CD14-positive monocyte (primary cell): ENCODE data around the gene UAP1. TPM values are rescaled to one million over a fixed set of nuclear protein-coding genes. Genes with fewer than 3 reads are reported as not detected.
A peak's percentile ranks its signal among the peaks of the same experiment; 100 is the strongest.
"Not testable (repeated sequence)": the region's sequence is repeated elsewhere in the genome, so short reads cannot be mapped to it uniquely, and the experiment has no call there.

Experiments
- DNase-seq, 3 donors: peaks; one replicate each; pipeline ENCODE4 v3.0.0-alpha.2; 2011 to 2022
- H2AFZ ChIP-seq: 2 replicates; pipeline ENCODE4 v1.6.0; 2012; ENCODE audit warnings: mild to moderate bottlenecking, low read depth, low read length, inconsistent platforms; ENCODE audit not compliant: insufficient read depth, poor library complexity, severe bottlenecking
- H3K27ac ChIP-seq, 2 donors: 1 replicate in 1 of 2; 2 replicates in 1 of 2; pipeline ENCODE4 v1.5.1; 2012 to 2013; ENCODE audit warnings: low read length in 2 of 2, control low read depth in 1 of 2, inconsistent platforms in 1 of 2, low read depth in 1 of 2, mild to moderate bottlenecking in 1 of 2
- H3K27me3 ChIP-seq, 2 donors: one replicate each; pipeline versions ENCODE4 v1.6.0 to v1.6.1; 2011 to 2013; ENCODE audit warnings: low read length in 2 of 2; ENCODE audit not compliant: control insufficient read depth in 2 of 2, insufficient read depth in 2 of 2
- H3K36me3 ChIP-seq, 2 donors: replicated peaks in 1 of 2; 1 replicate in 1 of 2; 2 replicates in 1 of 2; pipeline versions ENCODE4 v1.5.1 to v1.6.1; 2012 to 2013; ENCODE audit warnings: low read length in 2 of 2, control low read depth in 1 of 2, inconsistent platforms in 1 of 2, mild to moderate bottlenecking in 1 of 2; ENCODE audit not compliant: insufficient read depth in 2 of 2, control insufficient read depth in 1 of 2
- H3K4me1 ChIP-seq, 2 donors: 1 replicate in 1 of 2; 2 replicates in 1 of 2; pipeline versions ENCODE4 v1.5.1 to v1.6.1; 2012 to 2013; ENCODE audit warnings: low read length in 2 of 2, control low read depth in 1 of 2, inconsistent platforms in 1 of 2, mild to moderate bottlenecking in 1 of 2, moderate library complexity in 1 of 2; ENCODE audit not compliant: insufficient read depth in 2 of 2, control insufficient read depth in 1 of 2
- H3K4me2 ChIP-seq: replicated peaks from 2 replicates; pipeline ENCODE3; 2012; ENCODE audit warnings: low read length, moderate library complexity, mild to moderate bottlenecking; ENCODE audit not compliant: poor library complexity, severe bottlenecking; ENCODE audit errors: extremely low read depth
- H3K4me3 ChIP-seq, 3 experiments: fragments of 200-600 bp in 1 of 3; sonication (generic) in 1 of 3; replicated peaks in 1 of 3; 1 replicate in 2 of 3; 2 replicates in 1 of 3; pipeline ENCODE4 v1.5.1; 2011 to 2013; ENCODE audit warnings: low read length in 3 of 3, mild to moderate bottlenecking in 3 of 3, control low read depth in 2 of 3, low read depth in 2 of 3, inconsistent platforms in 1 of 3, moderate library complexity in 1 of 3
- H3K79me2 ChIP-seq: 2 replicates; pipeline ENCODE4 v1.6.0; 2012; ENCODE audit warnings: mild to moderate bottlenecking, control low read depth, inconsistent platforms, low read length, moderate library complexity; ENCODE audit not compliant: insufficient read depth
- H3K9ac ChIP-seq: 2 replicates; pipeline ENCODE4 v1.6.0; 2017; ENCODE audit warnings: low read length, mild to moderate bottlenecking; ENCODE audit not compliant: insufficient read depth, poor library complexity, severe bottlenecking
- H3K9me3 ChIP-seq, 2 donors: replicated peaks in 1 of 2; 1 replicate in 1 of 2; 2 replicates in 1 of 2; pipeline versions ENCODE4 v1.5.1 to v1.6.1; 2012 to 2013; ENCODE audit warnings: low read length in 2 of 2, control low read depth in 1 of 2; ENCODE audit not compliant: control insufficient read depth in 1 of 2, insufficient read depth in 1 of 2
- H4K20me1 ChIP-seq: 2 replicates; pipeline ENCODE4 v1.6.0; 2012; ENCODE audit warnings: mild to moderate bottlenecking, low read length, control low read depth, moderate library complexity; ENCODE audit not compliant: insufficient read depth
- H3K27ac Mint-ChIP-seq, 7 donors: one replicate each; pipeline ENCODE4 v1.8.0; 2020; ENCODE audit warnings: mild to moderate bottlenecking in 7 of 7, mixed read lengths in 7 of 7, moderate library complexity in 6 of 7, inconsistent platforms in 2 of 7
- H3K27me3 Mint-ChIP-seq, 3 donors: one replicate each; pipeline ENCODE4 v1.8.0; 2021 to 2022; ENCODE audit warnings: low read depth in 3 of 3, mild to moderate bottlenecking in 3 of 3, mixed read lengths in 3 of 3, moderate library complexity in 3 of 3, inconsistent platforms in 1 of 3
- H3K36me3 Mint-ChIP-seq, 2 donors: one replicate each; pipeline ENCODE4 v1.8.0; 2020; ENCODE audit warnings: mixed read lengths in 2 of 2, inconsistent platforms in 1 of 2, mild to moderate bottlenecking in 1 of 2
- H3K4me1 Mint-ChIP-seq: one replicate; pipeline ENCODE4 v1.8.0; 2020; ENCODE audit warnings: mild to moderate bottlenecking, mixed read lengths
- H3K4me3 Mint-ChIP-seq, 2 donors: one replicate each; pipeline ENCODE4 v1.8.0; 2020; ENCODE audit warnings: mild to moderate bottlenecking in 2 of 2, mixed read lengths in 2 of 2, moderate library complexity in 1 of 2
- H3K9me3 Mint-ChIP-seq, 7 donors: one replicate each; pipeline ENCODE4 v1.8.0; 2020 to 2022; ENCODE audit warnings: mixed read lengths in 7 of 7, mild to moderate bottlenecking in 6 of 7, moderate library complexity in 6 of 7, inconsistent platforms in 2 of 7
- WGBS: methylation state at CpG from one replicate; pipeline ENCODE4 v1.1.5; 2013; ENCODE audit warnings: missing lambda C conversion rate; ENCODE audit not compliant: insufficient coverage; 5-methylcytosine and 5-hydroxymethylcytosine counted together
- intact Hi-C, 2 donors: fragments of 100-400 bp; cut with micrococcal nuclease; formaldehyde crosslinking; loops; one replicate each; pipeline versions ENCODE4 v1.15.0 to v1.15.1; 2023
- polyA plus RNA-seq, 3 donors: library from polyadenylated mRNA; depleted of rRNA in 1 of 3; unstranded in 2 of 3; stranded (reverse) in 1 of 3; fragments of 300-500 nt in 2 of 3; fragments of >200 nt in 1 of 3; fragmentation: Illumina TruSeq in 2 of 3; gene quantifications; 1 replicate in 2 of 3; 2 replicates in 1 of 3; pipeline ENCODE4 v1.2.3, GENCODE V29; 2012 to 2021
- TF ChIP-seq, protein P1 (sequence below): fragments of 200-600 bp; IDR thresholded peaks from one replicate; pipeline ENCODE4 v1.8.0; 2022; ENCODE audit warnings: antibody characterized with exemption, mild to moderate bottlenecking

UAP1 gene
- polyA plus RNA-seq, 3 donors, result 2.8 to 7.2 (median 5.9) TPM

DNA sequence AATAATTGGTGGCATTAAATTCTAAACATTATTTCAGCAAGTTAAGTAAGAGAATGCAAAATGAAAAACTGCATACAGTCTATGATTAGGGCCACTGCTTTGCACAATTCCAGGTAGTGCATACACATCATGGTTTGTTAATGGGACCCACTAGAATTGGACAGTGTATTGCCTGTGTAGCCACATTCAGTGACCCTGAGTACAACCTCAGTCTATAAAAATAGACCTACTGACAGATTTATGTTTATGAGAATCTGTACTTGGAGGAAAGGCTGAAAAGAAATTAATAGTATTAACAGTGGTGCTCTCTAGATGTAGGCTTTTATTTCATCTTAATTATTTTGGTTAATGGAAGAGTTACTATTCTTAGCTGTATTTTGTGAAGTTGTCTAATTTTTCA, 18.8 kb downstream of the UAP1 start:
- H3K27ac Mint-ChIP-seq, result no peak overlapping the region

GRCh38 chr1:162582901-162583300, 21.4 kb downstream of the UAP1 start:
- H3K4me1 Mint-ChIP-seq, H3K9ac ChIP-seq, H3K27me3 ChIP-seq, H2AFZ ChIP-seq, H3K9me3 ChIP-seq, H3K27ac ChIP-seq, H3K4me3 ChIP-seq, H3K4me2 ChIP-seq, H4K20me1 ChIP-seq, DNase-seq, H3K79me2 ChIP-seq, H3K4me1 ChIP-seq, H3K27ac Mint-ChIP-seq, H3K9me3 Mint-ChIP-seq, H3K4me3 Mint-ChIP-seq, intact Hi-C loops, H3K27me3 Mint-ChIP-seq: not testable (repeated sequence)
- peaks cover 14 to 17% of the 10 kb centered on the region in 2 donors for H3K36me3 Mint-ChIP-seq
- 87% methylated on average over 3 of the region's 6 CpGs for WGBS
- peaks cover 6 to 18% of the 10 kb centered on the region in 2 donors for H3K36me3 ChIP-seq

More for the DNA sequence above, 18.8 kb downstream of the UAP1 start:
- Histone ChIP-seq H3K27ac (no peak overlapping the region), H3K79me2 (no peaks in the 10 kb centered on the region), H3K36me3 (peaks cover 6 to 11% of the 10 kb centered on the region in 2 donors), H3K4me1 (no peaks in the 10 kb centered on the region), H3K27me3 (no peaks in the 10 kb centered on the region), H3K9me3 (no peaks in the 10 kb centered on the region), H3K4me3 (no peak overlapping the region), H4K20me1 (no peaks in the 10 kb centered on the region), H2AFZ (no peak overlapping the region), H3K4me2 (no peak overlapping the region), H3K9ac (no peak overlapping the region)
- H3K27me3 Mint-ChIP-seq, result no peaks in the 10 kb centered on the region
- H3K4me1 Mint-ChIP-seq, result no peaks in the 10 kb centered on the region
- TF ChIP-seq, protein P1, sequence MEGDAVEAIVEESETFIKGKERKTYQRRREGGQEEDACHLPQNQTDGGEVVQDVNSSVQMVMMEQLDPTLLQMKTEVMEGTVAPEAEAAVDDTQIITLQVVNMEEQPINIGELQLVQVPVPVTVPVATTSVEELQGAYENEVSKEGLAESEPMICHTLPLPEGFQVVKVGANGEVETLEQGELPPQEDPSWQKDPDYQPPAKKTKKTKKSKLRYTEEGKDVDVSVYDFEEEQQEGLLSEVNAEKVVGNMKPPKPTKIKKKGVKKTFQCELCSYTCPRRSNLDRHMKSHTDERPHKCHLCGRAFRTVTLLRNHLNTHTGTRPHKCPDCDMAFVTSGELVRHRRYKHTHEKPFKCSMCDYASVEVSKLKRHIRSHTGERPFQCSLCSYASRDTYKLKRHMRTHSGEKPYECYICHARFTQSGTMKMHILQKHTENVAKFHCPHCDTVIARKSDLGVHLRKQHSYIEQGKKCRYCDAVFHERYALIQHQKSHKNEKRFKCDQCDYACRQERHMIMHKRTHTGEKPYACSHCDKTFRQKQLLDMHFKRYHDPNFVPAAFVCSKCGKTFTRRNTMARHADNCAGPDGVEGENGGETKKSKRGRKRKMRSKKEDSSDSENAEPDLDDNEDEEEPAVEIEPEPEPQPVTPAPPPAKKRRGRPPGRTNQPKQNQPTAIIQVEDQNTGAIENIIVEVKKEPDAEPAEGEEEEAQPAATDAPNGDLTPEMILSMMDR, result no peak
- no peak overlapping the region for H3K4me3 Mint-ChIP-seq
- intact Hi-C loops, result no loop called here
- peaks cover 10 to 17% of the 10 kb centered on the region in 2 donors for H3K36me3 Mint-ChIP-seq
- no peak for DNase-seq
- no peaks in the 10 kb centered on the region for H3K9me3 Mint-ChIP-seq

DNA sequence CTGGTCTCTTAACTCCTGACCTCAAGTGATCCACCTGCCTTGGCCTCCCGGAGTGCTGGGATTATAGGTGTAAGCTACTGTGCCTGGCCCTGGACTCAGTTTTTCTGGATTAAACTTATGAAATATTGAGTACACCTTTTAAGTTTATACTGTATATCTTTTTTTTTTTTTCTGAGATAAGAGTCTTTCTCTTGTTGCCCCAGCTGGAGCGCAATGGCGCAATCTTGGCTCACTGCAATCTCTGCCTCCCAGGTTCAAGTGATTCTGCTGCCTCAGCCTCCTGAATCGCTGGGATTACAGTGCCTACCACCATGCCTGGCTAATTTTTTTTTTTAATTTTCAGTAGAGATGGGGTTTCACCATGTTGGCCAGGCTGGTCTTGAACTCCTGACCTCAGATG, 23.6 kb downstream of the UAP1 start:
- H4K20me1 ChIP-seq, H3K27me3 ChIP-seq, H3K4me1 Mint-ChIP-seq, H3K9ac ChIP-seq, H3K27ac ChIP-seq, H3K9me3 Mint-ChIP-seq, H3K27me3 Mint-ChIP-seq, H3K4me3 ChIP-seq, H3K4me1 ChIP-seq, H3K4me3 Mint-ChIP-seq, intact Hi-C loops, H3K4me2 ChIP-seq, H3K79me2 ChIP-seq, H3K9me3 ChIP-seq, H2AFZ ChIP-seq, DNase-seq: not testable (repeated sequence)
- Mint-ChIP-seq H3K27ac (peak overlapping the region in 1 of 7 donors; percentile 8), H3K36me3 (peaks cover 17 to 24% of the 10 kb centered on the region in 2 donors)
- H3K36me3 ChIP-seq, result peaks cover 6 to 25% of the 10 kb centered on the region in 2 donors
- 100% methylated on average over 2 of the region's 4 CpGs for WGBS
